ENCODE measurements around the gene CCL1.

The CCL1 gene

GRCh38 chr17:34363183-34363661, at the start of gene CCL1:
Gene CCL1, minus strand, starts transcription at chr17:34363233. Its CDS starts 72 bp downstream, at chr17:34363161.
- in situ Hi-C loops (cut with HindIII; ENCODE audit: low pct_unique_long_range_greater_than_20kb, low sequenced_read_pairs), result no loop called here

DNA sequence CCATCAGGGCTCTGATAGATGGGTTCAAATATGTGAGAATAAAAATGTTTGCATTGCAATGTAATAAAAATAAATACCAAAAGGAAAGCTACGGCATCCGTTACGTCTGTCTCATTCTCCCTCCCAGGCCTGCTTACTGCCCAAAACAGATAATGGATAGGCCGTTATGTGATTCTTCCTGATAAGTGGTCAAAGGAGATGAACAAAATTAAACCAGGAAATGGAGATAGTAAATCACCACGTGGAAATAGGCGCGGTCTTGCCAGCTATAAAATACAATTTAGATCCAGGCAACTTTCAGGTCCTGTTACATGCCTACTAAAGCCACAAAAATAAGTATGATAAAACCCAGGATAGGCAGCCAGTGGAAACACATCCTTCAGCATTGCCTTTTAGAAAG, 49.5 kb upstream of the CCL1 start:
- no peak for DNase-seq (ENCODE audit: low read depth in 1 of 2, low spot score in 1 of 2)
- no peak for TF ChIP-seq JUND (IDR thresholded peaks at IDR 0.05; ENCODE audit: low read depth)
- in situ Hi-C loops (cut with HindIII; ENCODE audit: low pct_unique_long_range_greater_than_20kb, low sequenced_read_pairs), result no loop called here

More at GRCh38 chr17:34363183-34363661, at the start of gene CCL1:
- DNase-seq (ENCODE audit: low read depth in 1 of 2, low spot score in 1 of 2), result no peak
- no peak for TF ChIP-seq JUND (IDR thresholded peaks at IDR 0.05; ENCODE audit: low read depth)

- no peak for TF ChIP-seq JUND (IDR thresholded peaks at IDR 0.05; ENCODE audit: low read depth)
- in situ Hi-C loops (cut with HindIII; ENCODE audit: low pct_unique_long_range_greater_than_20kb, low sequenced_read_pairs), result no loop called here
- DNase-seq (ENCODE audit: low read depth in 1 of 2, low spot score in 1 of 2), result peak in 1 of 2 experiments; percentile 51
Observed at GRCh38 chr17:34411646-34412421, 48.8 kb upstream of the CCL1 start.

DNA sequence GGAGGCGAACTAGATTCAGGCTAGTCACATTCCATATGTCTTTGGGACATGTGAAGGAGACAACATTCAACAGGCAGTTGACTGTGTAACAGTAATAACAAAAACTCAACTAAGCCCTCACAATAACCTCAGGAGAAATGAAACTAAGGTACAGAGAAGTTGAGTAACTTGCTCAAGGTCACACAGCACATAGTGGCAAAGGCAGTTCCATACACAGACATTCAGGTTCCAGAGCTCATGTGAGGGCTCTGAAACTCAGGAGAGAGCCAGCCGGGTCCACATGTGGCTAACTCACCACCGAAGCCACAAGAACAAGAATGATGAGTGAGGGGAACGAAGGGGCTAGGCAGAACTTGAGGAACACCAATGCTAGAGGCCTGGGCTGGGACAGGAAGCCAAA, 46.3 kb upstream of the CCL1 start:
- TF ChIP-seq JUND (IDR thresholded peaks at IDR 0.05; ENCODE audit: low read depth), result no peak
- in situ Hi-C loops (cut with HindIII; ENCODE audit: low pct_unique_long_range_greater_than_20kb, low sequenced_read_pairs), result no loop called here

DNA sequence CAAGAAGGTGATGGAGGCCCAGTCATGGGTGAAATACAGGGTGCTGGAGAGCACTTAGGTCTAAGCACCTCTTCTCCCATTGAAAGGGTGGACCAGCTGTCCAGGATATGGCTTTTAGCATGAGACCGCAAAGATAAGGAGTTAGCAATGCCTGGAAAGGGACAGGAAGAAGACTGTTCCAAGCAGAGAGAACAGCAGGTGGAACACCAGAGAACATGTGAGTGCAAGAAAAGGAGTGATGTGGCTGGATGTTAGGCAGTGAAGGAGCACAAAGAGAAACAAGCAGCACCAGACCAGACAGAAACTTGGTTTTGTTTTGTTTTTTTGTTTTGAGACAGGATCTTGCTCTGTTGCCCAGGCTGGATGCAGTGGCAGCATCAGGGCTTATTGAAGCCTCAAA, 45.4 kb upstream of the CCL1 start:
- in situ Hi-C loops (cut with HindIII; ENCODE audit: low pct_unique_long_range_greater_than_20kb, low sequenced_read_pairs), result no loop called here
- no peak for TF ChIP-seq JUND (IDR thresholded peaks at IDR 0.05; ENCODE audit: low read depth)
- no peak for DNase-seq (ENCODE audit: low read depth in 1 of 2, low spot score in 1 of 2)

More for the DNA sequence above, 46.3 kb upstream of the CCL1 start:
- DNase-seq (ENCODE audit: low read depth in 1 of 2, low spot score in 1 of 2), result no peak

- TF ChIP-seq JUND (IDR thresholded peaks at IDR 0.05; ENCODE audit: low read depth), result no peak
Observed at GRCh38 chr17:34406226-34406625, 43.2 kb upstream of the CCL1 start.

GRCh38 chr17:34403006-34403405, 40.0 kb upstream of the CCL1 start:
- DNase-seq (ENCODE audit: low read depth in 1 of 2, low spot score in 1 of 2), result no peak
- no peak for TF ChIP-seq JUND (IDR thresholded peaks at IDR 0.05; ENCODE audit: low read depth)
- in situ Hi-C loops (cut with HindIII; ENCODE audit: low pct_unique_long_range_greater_than_20kb, low sequenced_read_pairs), result no loop called here

More at GRCh38 chr17:34406226-34406625, 43.2 kb upstream of the CCL1 start:
- in situ Hi-C loops (cut with HindIII; ENCODE audit: low pct_unique_long_range_greater_than_20kb, low sequenced_read_pairs), result no loop called here
- DNase-seq (ENCODE audit: low read depth in 1 of 2, low spot score in 1 of 2), result no peak

DNA sequence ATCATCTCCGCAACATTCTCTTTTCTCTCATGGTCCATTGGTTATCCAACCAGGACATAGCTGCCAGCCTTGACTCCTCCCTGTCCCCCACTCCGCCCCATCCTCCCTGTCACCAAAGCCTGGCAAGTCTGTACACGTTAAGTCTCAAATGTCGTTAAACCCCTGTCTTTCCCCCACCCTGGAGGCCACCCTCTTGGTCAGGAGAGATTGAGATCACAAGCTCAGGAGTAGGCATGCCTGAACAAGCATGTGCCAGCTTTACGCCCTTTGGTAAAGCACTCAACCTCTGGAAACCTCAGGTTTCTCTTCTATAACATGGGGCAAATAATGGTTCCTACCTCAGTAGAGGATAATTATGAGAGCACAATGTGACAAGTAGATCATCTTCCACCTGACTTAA, 38.1 kb upstream of the CCL1 start:
- peak in 1 of 2 experiments; percentile 12 for DNase-seq (ENCODE audit: low read depth in 1 of 2, low spot score in 1 of 2)
- in situ Hi-C loops (cut with HindIII; ENCODE audit: low pct_unique_long_range_greater_than_20kb, low sequenced_read_pairs), result no loop called here
- no peak for TF ChIP-seq JUND (IDR thresholded peaks at IDR 0.05; ENCODE audit: low read depth)

GRCh38 chr17:34400301-34400931, 37.4 kb upstream of the CCL1 start:
- in situ Hi-C loops (cut with HindIII; ENCODE audit: low pct_unique_long_range_greater_than_20kb, low sequenced_read_pairs), result no loop called here
- DNase-seq (ENCODE audit: low read depth in 1 of 2, low spot score in 1 of 2), result no peak
- no peak for TF ChIP-seq JUND (IDR thresholded peaks at IDR 0.05; ENCODE audit: low read depth)

DNA sequence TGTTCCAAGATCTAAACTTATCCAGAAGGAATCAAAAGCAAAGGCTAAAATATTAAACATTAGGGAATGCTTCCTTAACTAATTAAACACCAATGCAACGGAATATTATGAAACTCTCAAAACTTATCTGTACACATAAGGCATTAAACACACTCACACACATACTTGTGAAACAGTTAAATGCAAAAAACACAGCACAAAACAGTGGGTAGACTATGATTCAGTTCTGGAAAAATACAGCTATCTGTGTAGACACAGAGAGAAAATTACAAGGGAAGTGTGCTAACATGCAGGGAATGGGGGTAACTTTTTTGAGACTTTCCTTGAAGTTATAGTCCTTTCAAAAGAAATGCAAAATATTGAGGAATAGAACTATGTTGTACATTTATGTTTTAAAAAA, 36.7 kb upstream of the CCL1 start:
- in situ Hi-C loops (cut with HindIII; ENCODE audit: low pct_unique_long_range_greater_than_20kb, low sequenced_read_pairs), result no loop called here
- DNase-seq (ENCODE audit: low read depth in 1 of 2, low spot score in 1 of 2), result no peak
- TF ChIP-seq JUND (IDR thresholded peaks at IDR 0.05; ENCODE audit: low read depth), result no peak

DNA sequence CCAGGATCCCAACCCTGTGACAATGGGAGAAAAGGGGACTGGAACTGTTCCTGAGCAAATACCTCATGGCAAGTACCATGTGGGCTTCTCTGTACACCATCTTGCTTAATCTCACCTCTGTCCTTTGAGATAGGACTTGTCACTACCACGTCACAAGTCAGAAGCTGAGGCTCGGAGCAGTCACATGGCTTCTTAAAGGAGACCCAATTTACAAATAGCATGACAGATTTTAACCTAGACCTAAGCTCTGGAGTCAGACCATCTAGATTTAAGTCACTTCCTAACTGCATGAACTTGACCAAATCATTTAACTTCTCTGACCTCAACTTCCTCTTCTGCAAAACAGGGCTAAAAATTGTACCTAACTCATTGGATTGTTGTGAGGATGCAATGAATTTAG, 36.0 kb upstream of the CCL1 start:
- no peak for TF ChIP-seq JUND (IDR thresholded peaks at IDR 0.05; ENCODE audit: low read depth)
- DNase-seq (ENCODE audit: low read depth in 1 of 2, low spot score in 1 of 2), result no peak
- in situ Hi-C loops (cut with HindIII; ENCODE audit: low pct_unique_long_range_greater_than_20kb, low sequenced_read_pairs), result no loop called here

- in situ Hi-C loops (cut with HindIII; ENCODE audit: low pct_unique_long_range_greater_than_20kb, low sequenced_read_pairs), result no loop called here
Observed at GRCh38 chr17:34397265-34397664, 34.2 kb upstream of the CCL1 start.

GRCh38 chr17:34393401-34393800, 30.4 kb upstream of the CCL1 start:
- TF ChIP-seq JUND (IDR thresholded peaks at IDR 0.05; ENCODE audit: low read depth), result no peak
- no peak for DNase-seq (ENCODE audit: low read depth in 1 of 2, low spot score in 1 of 2)

More at GRCh38 chr17:34397265-34397664, 34.2 kb upstream of the CCL1 start:
- TF ChIP-seq JUND (IDR thresholded peaks at IDR 0.05; ENCODE audit: low read depth), result no peak
- DNase-seq (ENCODE audit: low read depth in 1 of 2, low spot score in 1 of 2), result no peak

More at GRCh38 chr17:34393401-34393800, 30.4 kb upstream of the CCL1 start:
- in situ Hi-C loops (cut with HindIII; ENCODE audit: low pct_unique_long_range_greater_than_20kb, low sequenced_read_pairs), result no loop called here

Data from T47D (cell line).